Umbilical cord (tissue), 2 donors: Measurements from ENCODE around the gene OPCML. TPM values are rescaled to one million over a fixed set of nuclear protein-coding genes. Genes with fewer than 3 reads are reported as not detected.

ENCODE experiments used
- DNase-seq: peaks from one replicate; pipeline ENCODE4 v3.0.0-alpha.2; 2015; ENCODE audit warnings: low spot score
- total RNA-seq: library from RNA; depleted of rRNA; stranded (reverse); fragments of >200 nt; gene quantifications from one replicate; pipeline ENCODE4 v1.2.3, GENCODE V29; 2014; ENCODE audit warnings: low replicate concordance; ENCODE audit not compliant: insufficient read depth

The OPCML gene
- total RNA-seq, 1 donor from 2014 or later, result 4.8 TPM

DNA sequence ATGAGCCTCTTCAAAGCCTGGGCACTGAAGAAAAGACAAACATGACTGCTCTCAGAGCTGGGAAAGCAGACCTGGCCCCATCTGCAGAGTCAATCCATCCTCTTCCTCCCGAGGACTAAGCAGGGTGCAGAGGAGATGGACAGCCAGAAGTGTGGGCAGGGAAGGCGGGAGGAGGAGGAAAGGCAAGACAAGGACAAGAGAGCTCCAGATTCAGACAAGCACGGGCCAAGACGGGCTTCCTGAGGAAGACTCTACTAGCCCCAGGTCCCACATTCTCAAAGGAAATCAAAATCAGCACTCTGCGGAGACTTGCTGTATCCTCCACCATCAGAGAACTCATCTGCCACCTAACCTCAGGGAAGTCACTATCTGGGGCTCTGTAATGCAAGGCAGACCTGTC lies 28.5 kb downstream of the OPCML start:
- DNase-seq, result no peak

DNA sequence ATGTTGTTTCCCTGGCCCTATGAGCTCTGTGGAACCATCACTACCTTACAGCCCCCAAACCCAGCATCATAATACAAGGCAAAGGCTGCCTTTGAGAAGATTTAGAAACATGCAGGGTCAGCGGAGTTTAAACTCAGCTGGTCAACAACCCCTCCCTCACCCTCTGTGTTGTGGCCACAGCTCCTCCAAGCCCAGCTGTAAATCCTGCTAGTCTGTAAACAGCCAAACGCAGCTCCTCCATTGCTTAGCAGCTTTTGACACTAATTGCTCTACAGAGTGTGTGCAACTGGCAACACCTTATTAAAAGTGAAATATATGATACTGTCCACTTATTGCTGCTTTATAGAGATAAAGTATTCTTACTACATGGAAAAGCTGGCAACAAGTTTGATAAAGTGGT lies 29.1 kb downstream of the OPCML start:
- no peak for DNase-seq

DNA sequence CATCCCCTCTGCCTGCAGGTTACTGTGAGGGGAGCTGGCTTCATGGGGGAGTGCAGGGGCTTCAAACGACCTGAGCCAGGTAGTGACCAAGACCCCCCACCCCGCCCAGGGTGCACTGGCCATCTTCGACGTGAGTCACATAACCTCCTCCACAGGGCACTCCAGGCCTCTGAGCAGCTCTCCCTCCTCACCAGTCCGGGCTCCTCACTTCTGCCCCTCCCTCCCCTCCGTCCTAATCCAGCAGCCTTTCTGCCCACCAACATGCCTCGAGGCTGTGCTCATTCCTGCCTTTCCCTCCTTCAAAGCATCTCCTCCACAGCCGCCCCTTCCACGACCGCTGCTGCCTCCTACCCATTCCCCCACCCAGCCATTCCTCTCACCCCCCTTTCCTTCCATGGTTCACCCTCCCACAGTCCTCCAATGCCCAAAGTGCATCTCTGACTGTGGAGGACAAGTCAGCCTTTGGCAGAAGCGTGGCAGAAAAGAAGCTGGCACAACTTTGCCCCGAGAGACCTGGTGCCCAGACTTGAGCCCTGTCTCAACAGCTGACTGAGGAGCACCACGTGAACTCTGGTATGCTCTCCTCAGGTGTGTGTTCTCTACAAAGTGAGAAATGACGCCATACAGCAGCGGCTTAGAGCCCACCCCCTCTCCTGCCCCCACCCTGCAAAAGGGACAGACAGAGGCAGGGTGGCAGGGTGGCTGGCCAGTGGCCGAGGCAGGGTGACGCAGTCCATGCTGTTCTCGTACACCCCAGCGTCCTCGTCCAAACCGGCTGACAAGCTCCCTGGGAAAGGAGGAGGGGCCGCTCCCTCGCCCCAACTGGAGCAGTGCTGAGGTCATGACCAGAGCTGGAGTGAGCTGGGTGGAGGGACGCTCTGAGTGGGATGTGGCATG lies 30.4 kb downstream of the OPCML start:
- DNase-seq, result no peak

DNA sequence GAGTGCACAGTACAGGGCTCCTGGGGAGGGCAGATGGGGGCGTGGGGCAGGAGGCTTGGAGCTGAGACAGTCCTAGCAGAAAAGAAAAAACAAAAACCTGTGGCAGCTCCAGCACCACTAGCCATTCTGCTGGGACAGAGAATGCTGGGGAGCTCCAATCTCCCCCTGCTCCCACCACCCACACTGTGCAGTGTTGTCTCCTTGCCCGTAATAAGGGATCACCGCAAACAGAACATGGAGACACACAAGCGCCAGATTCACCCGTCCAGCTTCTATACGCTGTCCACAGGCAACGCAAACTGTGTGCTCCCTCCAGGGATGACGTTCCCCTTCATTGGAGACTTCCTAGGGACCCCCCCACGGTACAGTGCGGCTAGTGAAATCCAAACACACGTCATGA lies 31.4 kb downstream of the OPCML start:
- DNase-seq, result no peak

DNA sequence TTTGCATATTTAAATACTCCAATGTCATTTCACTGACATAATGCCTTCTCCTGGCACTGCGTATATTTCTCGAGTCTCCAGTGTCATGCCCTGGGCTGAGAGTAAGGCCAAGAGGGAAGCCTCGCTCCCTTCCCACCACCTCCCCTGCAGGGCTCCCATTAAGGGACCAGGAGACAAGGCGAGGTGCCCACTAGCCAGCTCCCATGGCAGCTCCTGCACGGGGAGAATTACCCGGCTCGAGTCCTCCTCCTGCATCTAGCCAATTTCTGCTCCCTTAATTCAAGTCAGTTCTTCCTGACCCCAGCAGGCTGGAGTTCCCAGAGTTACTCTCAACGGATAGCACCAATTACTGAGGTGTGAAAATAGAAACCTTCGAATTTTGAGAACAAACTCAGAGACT lies 31.9 kb downstream of the OPCML start:
- no peak for DNase-seq

DNA sequence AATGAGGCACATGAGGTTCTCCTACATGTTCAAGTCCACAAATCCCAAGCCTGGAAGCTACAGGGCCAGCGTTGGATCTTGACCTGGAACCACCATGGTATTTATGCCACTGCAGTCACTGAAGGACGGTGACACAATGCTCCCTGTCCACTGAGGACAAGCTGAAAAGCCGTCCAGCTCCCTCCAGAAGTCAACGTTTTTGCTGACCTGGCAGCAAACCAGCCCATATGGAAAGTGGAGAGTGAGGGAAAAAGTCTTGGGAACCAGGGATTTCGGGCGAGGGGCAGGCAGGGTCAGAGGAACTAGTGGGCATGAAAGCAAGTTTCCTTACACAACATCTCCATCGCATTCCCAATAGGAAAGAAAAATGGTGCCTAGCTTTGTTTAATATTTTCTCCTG lies 33.3 kb downstream of the OPCML start:
- no peak for DNase-seq

DNA sequence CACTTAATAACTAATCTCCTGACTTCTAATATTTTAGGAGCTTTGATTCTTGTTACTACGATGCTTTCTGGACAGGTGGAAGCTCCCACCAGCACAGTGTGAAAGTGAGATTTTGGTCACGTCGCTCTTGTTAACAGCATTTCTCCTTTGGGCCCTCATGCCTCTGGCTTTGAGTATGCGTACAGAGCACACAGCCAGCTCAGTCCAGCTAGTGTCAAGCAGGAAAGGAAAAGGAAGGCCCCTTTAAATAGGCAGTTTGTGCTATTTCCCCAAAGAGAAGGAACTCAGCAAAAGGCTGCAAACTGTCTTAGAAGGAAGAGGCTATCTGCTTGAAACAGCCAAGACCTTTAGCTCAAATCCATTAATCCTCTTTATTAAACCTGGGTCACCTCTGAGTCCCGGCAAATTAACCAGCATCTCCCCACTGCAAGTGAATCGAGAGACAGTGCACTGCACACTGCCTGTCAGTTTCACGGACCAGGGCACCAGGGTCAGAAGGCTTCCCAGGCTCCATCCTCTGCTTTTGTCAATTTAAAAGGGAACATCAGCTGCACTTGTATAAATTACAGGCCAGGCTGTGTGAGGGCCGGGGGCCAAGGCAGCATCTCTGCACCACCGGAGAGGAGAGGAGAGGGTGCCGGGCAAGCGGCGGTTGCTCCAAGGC lies 34.7 kb downstream of the OPCML start:
- no peak for DNase-seq

DNA sequence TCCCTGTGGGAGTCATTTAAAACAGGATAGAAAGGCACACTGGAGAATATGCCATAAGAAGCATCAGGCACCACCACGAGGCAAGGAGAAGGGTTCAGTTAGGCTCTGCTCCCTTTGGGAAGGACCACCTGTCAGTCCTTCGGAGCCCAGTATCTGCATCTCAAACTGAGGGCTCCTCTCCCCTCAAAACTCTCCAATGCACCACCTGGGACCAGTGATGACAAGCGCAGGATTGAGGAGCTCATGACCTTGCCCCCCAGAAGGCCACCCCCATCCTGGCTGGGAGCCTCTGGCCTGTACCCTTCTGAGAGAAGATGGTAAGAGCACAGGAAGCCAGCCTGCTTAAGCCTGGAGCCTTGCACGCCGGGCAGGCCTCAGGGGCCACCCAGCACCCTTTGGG lies 39.4 kb downstream of the OPCML start:
- no peak for DNase-seq

DNA sequence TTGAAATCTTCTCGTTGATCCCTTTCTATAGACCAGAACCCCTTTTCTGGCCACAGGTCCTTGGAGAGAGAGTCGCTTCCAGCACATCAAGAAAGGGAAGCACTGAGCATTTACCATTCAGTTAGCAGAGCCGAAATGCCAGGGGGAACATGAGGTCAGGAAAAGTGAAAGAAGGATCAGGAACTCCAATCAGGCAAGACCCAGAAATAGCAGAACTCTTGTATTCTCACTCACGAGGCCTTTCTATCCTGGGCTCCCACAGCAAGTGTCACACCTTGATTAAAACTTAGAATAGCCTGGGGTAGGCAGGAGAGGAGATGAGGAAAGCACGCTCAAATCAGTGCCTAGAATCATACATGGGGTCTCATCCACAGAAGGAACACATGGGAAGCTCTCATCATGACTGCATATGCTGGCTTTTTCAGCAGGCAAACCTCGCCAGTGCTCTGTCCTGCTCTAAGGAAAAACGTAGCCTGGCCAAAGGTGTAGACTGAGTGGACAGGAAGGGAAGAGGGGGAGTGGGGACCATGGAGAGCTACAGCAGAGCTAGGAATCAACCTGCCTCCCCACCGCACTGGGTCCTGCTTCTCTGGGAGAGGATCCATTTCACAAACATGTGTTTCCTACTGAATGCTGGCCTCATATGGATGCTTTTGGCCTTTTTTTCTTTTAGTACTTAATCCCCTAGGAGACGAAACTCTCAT lies 40.5 kb downstream of the OPCML start:
- no peak for DNase-seq

DNA sequence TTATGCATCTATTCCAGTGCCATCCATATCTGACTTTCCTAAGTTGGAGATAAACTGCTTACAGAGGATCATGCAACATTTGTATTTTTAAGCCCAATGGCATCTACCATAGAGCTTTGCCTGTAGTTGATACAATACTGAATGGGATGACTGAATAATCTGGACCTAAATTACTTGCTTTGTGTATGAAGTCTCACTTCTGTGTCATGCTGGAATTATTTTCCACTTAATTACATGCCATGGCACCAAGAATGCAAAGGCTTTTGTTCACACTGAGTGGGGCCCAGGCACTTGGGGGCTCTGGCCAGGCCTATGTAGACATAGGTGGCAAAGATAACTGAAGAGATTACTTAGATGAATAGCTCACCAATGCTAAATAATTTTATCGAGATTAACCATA lies 51.6 kb downstream of the OPCML start:
- DNase-seq, result no peak

DNA sequence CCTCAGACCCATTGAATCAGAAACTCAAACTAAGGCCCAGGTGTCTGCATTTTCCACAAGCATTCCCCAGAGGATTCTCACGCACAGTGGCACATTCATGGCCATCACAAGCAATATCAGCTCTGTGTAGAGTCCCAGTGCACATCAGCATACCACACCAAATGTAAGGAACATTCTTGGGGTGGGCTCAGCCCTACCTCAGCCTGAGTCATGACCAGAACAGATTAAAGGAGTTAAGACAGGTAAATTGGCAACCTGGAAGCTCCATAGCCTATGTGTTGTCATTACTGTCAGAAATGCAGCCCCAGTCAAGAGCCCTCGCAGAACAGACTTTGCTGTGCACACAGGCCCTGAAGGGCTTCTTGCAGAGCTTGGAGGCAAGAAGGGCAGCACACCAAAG lies 53.1 kb downstream of the OPCML start:
- DNase-seq, result no peak

DNA sequence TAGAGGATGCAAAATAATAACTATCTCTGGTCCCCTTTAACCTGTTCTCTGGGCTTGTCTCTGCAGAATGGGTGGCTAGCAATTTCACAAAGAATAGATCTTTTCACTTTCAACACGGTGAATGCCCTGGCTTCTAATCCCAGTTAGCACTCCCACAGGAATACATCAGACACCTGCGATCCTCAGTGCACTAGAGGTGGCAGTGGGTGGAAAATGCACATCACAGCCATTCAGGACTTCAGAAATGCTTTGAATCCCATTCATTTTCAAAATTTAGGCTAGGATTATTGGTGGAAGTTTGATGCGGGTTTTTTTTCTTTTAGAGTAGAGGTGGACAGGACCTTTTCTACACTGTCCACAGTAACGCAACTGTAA lies 55.1 kb downstream of the OPCML start:
- no peak for DNase-seq

DNA sequence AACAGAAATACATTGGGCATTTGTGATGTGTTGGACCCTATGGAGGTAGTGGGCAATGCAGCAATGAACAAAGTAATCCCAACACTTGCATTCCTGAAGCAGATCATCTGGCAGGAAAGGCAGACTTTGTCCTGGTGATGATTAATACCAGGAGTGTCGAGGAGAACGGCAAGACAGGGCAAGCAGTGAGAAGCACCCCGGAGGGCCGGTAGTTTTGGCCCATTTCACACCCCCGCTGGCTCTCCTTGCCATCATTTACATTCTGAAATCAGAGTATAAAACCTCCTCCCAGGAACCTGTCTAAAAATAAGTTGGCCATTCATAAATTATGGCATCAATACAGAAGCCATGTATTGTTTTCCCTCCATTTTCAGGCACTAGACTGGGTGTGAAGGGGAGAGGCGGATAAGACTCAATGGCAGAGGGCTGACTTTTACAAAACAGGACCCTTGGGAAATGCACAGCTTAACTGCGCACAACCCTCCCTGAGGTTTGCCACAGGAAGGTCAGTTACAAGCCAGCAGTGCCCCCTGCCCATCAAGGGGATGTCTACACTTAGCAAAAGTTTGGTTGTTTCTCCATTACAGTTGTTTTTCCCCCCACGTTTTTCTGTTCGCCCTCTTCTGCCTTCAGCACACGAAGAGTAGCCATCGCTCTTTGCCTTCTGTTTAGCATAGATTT lies 55.6 kb downstream of the OPCML start:
- no peak for DNase-seq

DNA sequence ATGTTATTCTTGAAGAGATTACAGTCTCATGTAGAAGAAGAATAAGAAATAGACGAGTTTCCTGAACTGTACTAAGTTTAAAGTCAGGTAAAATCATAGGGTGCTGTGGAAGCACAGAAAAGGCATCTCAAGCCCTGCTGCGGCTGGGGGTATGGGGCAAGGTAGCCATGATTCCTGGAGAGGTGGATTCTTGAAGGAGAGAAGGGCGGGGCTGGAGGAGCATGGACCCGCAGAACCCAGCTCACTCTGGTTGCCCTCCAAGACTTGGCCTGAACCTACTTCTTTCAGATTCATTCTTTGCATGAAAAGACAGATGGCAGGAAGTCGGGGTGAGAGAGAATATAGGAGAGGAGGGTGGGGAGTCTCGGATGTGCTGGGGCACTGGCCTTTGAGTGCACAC lies 57.8 kb downstream of the OPCML start:
- no peak for DNase-seq

DNA sequence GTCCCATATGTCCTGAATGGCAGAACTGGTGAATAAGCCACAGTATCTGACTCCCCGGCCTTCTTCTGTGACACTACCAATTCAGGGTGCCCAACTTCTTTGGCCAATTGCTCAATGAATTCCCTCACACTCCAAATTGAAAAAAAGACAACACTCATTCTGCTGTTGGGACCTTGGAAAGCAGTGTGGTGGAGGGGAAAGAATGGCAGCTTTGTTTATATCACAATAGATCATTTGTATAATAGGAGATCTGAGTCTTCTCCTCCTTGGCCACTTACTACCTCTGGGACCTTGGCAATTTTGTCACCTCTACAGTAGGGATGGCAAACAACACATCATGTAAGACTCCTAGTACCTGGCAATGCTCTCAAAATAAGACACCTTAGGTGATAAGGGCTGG lies 64.6 kb downstream of the OPCML start:
- DNase-seq, result no peak

DNA sequence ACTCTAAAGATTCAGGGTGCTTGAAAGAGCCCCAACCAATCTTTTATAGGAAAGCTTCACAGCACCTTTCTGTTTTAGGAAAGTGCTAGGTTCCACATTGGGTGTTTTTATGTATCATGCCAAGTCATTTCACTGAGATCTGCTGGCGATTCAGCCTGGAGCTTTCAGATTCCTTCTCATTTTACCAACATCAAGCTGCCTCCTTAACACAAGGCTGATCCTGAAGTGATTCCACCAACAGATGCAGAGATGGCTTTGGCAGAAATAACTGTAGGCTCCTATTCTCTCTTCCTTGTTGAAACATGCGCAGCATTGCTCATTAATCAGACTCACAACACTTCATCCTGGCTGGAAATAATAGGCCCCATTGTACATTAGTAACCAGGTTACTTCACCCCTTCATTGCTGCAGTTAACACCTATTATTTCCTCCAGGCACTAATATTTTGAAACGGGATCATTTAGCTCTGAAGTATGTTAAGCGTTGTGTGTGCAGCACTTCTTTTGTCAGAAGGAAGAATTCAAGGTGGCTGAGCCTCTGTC lies 89.0 kb downstream of the OPCML start:
- no peak for DNase-seq

DNA sequence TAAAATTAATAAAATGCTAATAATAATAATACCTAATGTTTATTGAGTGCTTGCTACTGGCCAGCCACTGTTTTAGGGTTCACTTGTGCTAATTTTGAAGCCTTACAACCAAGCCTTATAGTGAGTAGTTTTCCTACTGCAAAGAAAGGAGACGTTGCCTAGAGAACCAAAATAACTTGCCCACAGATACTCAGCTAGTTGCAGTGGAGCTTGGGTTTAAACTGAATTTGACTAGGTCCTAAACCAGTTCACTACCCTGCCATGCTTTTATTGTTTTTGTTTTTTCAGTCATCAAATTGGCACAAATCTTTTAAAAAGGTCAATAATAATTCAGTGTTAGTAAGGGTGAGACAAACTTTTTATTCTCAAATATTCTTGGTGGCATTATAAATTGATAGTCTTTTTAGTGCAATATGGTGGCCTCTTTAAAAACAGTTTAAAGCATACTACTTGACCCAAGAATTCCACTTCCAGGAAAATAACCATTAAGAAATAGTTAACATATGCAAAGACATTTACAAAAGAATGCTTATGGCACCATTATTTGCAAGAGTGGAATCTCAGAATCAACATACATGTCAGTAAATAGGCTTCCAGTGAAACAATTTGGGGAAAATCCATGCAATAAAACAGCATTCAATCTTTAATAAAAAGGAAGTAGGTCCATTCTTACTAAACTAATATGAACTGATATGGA lies 90.2 kb downstream of the OPCML start:
- no peak for DNase-seq

DNA sequence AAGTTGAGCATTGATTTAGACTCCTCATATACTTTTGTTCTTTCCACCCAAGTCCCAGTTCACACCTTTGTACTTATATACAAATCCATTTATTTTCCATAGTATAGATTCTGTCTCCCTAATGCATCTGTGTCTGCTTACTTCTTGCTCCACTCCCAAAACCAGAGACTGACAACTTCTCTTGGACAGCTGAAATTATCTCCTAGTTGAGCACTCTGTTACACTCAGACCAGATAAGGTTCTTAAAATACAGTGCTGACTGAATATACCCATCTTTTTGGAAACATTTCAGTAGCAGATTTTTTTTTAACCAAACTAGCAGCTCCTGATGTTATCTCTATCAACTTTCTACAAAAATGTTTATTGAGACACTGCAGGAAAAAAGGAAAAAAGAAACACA lies 106.3 kb downstream of the OPCML start:
- peak; percentile 4 for DNase-seq

DNA sequence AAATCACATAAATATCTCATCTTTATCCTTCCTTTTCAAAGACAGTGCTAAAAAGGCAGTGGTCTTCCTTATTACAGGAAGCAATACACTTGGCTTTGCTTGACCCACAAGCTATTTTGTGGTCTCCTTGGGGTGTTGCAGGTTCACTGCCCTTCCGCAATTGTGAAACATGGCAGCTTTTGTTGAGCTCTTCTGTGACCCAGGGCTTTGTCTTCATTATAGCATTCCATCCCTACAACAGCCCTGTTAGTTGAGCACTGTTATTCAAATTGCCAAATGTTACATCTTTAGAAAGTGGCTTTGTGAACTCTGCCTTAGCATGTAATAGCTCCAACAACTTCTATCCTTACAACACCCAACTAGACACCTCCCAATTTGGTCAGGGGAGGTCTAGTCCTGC lies 107.1 kb downstream of the OPCML start:
- DNase-seq, result no peak

DNA sequence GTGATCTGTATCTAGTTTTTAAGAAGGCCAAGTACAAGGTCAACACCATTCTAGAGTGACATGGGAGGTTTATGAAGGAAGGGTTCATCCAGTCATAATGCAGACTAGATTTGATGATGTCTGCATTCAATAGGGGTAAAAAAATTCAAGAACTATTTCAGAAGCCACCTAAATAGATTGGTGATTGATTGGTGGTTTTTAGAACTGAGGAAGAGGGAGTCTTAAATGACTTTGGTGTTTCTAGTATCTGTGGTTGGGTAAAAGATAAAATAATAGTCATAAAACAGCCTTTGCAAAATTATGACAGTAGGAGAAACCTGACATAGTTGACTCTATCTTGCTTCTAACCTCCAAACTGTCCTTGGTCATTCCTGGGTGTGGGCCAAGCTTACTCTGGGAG lies 114.1 kb downstream of the OPCML start:
- no peak for DNase-seq

DNA sequence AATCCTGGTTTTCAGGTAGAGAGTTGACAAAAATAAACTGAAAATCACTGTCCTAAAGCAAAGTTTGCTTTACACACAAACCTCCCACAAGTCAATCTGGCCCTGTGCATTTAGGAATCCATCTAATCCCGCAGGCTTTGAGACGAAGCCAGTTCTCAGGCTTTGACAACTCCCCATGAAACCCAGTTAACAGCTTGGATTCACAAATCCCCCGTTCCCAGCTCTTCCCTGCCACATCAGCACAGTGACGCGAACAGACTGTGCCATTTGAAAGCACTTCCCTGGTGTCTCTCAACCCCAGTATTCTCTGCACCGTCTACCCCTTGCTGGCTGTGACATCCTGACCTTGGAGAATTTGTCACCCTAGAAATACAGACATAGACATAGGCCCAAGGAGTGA lies 117.8 kb downstream of the OPCML start:
- DNase-seq, result peak; percentile 50
